HEK293 (cell line): Measurements from ENCODE around the gene TRMT13.
A peak's percentile ranks its signal among the peaks of the same experiment; 100 is the strongest.

Experiments used
- ELK4 ChIP-seq: IDR thresholded peaks from 2 replicates; pipeline ENCODE4 v1.6.1; 2011; ENCODE audit warnings: mild to moderate bottlenecking, low read depth, low read length, borderline replicate concordance
- FEZF1 ChIP-seq: fragments of 450-650 bp; formaldehyde crosslinking; IDR thresholded peaks from 2 replicates; pipeline ENCODE4 v1.5.1; 2016; ENCODE audit warnings: missing biosample characterization, missing genetic modification characterization
- HIC1 ChIP-seq: fragments of 450-650 bp; formaldehyde crosslinking; IDR thresholded peaks from 2 replicates; pipeline ENCODE4 v1.5.1; 2016; ENCODE audit warnings: missing biosample characterization, missing genetic modification characterization
- IKZF3 ChIP-seq: fragments of 450-650 bp; IDR thresholded peaks from 2 replicates; pipeline ENCODE4 v1.5.0; 2018; ENCODE audit warnings: missing biosample characterization, mild to moderate bottlenecking, missing genetic modification characterization, moderate library complexity
- KLF9 ChIP-seq: fragments of 450-650 bp; formaldehyde crosslinking; IDR thresholded peaks from 2 replicates; pipeline ENCODE4 v1.5.1; 2016; ENCODE audit warnings: missing biosample characterization, missing genetic modification characterization, low read depth
- PRDM2 ChIP-seq: fragments of 450-650 bp; formaldehyde crosslinking; IDR thresholded peaks from 2 replicates; pipeline ENCODE4 v1.5.1; 2016; ENCODE audit warnings: missing biosample characterization, missing genetic modification characterization, borderline replicate concordance
- TSHZ1 ChIP-seq: fragments of 450-650 bp; formaldehyde crosslinking; IDR thresholded peaks from 2 replicates; pipeline ENCODE4 v1.5.1; 2016; ENCODE audit warnings: missing biosample characterization, missing genetic modification characterization, borderline replicate concordance
- ZBTB8A ChIP-seq: fragments of 450-650 bp; formaldehyde crosslinking; IDR thresholded peaks from 2 replicates; pipeline ENCODE4 v1.5.1; 2016; ENCODE audit warnings: missing biosample characterization, missing genetic modification characterization
- ZNF114 ChIP-seq: fragments of 450-650 bp; formaldehyde crosslinking; IDR thresholded peaks from 2 replicates; pipeline ENCODE4 v1.5.0; 2017; ENCODE audit warnings: missing biosample characterization, missing genetic modification characterization
- ZNF18 ChIP-seq: fragments of 450-650 bp; formaldehyde crosslinking; IDR thresholded peaks from 2 replicates; pipeline ENCODE4 v1.5.1; 2016; ENCODE audit warnings: missing biosample characterization, missing genetic modification characterization
- ZNF19 ChIP-seq: fragments of 450-650 bp; formaldehyde crosslinking; IDR thresholded peaks from 2 replicates; pipeline ENCODE4; 2016; ENCODE audit warnings: missing biosample characterization, missing genetic modification characterization, low read depth
- ZNF280D ChIP-seq: fragments of 450-650 bp; formaldehyde crosslinking; IDR thresholded peaks from 2 replicates; pipeline ENCODE4 v1.5.1; 2016; ENCODE audit warnings: missing biosample characterization, missing genetic modification characterization
- ZNF311 ChIP-seq: fragments of 450-650 bp; formaldehyde crosslinking; IDR thresholded peaks from 2 replicates; pipeline ENCODE4 v1.5.1; 2017; ENCODE audit warnings: missing biosample characterization, missing genetic modification characterization, borderline replicate concordance
- ZNF350 ChIP-seq: fragments of 450-650 bp; formaldehyde crosslinking; IDR thresholded peaks from 2 replicates; pipeline ENCODE4 v1.5.0; 2017; ENCODE audit warnings: missing biosample characterization, mild to moderate bottlenecking, missing genetic modification characterization
- ZNF621 ChIP-seq: fragments of 450-650 bp; formaldehyde crosslinking; IDR thresholded peaks from 2 replicates; pipeline ENCODE4 v1.5.1; 2017; ENCODE audit warnings: missing biosample characterization, missing genetic modification characterization
- ZNF626 ChIP-seq: fragments of 450-650 bp; sonication (Bioruptor Pico); formaldehyde crosslinking; IDR thresholded peaks from 2 replicates; pipeline ENCODE4 v1.5.1; 2018; ENCODE audit warnings: missing biosample characterization, missing genetic modification characterization, inconsistent platforms
- ZNF629 ChIP-seq: fragments of 450-650 bp; formaldehyde crosslinking; IDR thresholded peaks from 2 replicates; pipeline ENCODE4 v1.5.1; 2017; ENCODE audit warnings: missing biosample characterization, missing genetic modification characterization
- ZNF670 ChIP-seq: fragments of 450-650 bp; formaldehyde crosslinking; IDR thresholded peaks from 2 replicates; pipeline ENCODE4 v1.5.1; 2016; ENCODE audit warnings: missing biosample characterization, missing genetic modification characterization, low read depth
- ZSCAN23 ChIP-seq: fragments of 450-650 bp; formaldehyde crosslinking; IDR thresholded peaks from 2 replicates; pipeline ENCODE4 v1.5.1; 2016; ENCODE audit warnings: missing biosample characterization, missing genetic modification characterization
- ZSCAN30 ChIP-seq: fragments of 450-650 bp; IDR thresholded peaks from 2 replicates; pipeline ENCODE4 v1.5.1; 2018; ENCODE audit warnings: missing biosample characterization, mild to moderate bottlenecking, missing genetic modification characterization, moderate library complexity

The TRMT13 gene

GRCh38 chr1:100132566-100133477 lies at the start of gene TRMT13, which contains the start of gene SASS6 (continued):
- no peak for TF ChIP-seq PRDM2 (tag by site-specific recombination)
- TF ChIP-seq ZNF280D (tag by site-specific recombination), result no peak
- TF ChIP-seq ZSCAN30, result 0 out of 2 replicates have a peak, but pooled peaks have one; percentile 37
- TF ChIP-seq ZNF621, result no peak
- no peak for TF ChIP-seq FEZF1 (tag by site-specific recombination)
- TF ChIP-seq ZNF670 (tag by site-specific recombination), result no peak
- TF ChIP-seq KLF9 (tag by site-specific recombination), result peak; percentile 77
- TF ChIP-seq ZNF350, result no peak
- TF ChIP-seq ELK4, result peak; percentile 66; the same call in 1 of the 2 replicates
- peak; percentile 9; the same call in 1 of the 2 replicates for TF ChIP-seq IKZF3 (tag by site-specific recombination)
- no peak for TF ChIP-seq ZNF626 (tag by site-specific recombination)
- no peak for TF ChIP-seq ZNF19 (tag by site-specific recombination)
- TF ChIP-seq ZNF18, result no peak
- no peak for TF ChIP-seq ZNF114 (tag by site-specific recombination)
- peak; percentile 54; the same call in 1 of the 2 replicates for TF ChIP-seq ZBTB8A (tag by site-specific recombination)
- peak; percentile 89 for TF ChIP-seq ZNF629 (tag by site-specific recombination)
- no peak for TF ChIP-seq ZNF311
- no peak for TF ChIP-seq ZSCAN23 (tag by site-specific recombination)
- TF ChIP-seq TSHZ1 (tag by site-specific recombination), result no peak
- TF ChIP-seq HIC1 (tag by site-specific recombination), result 0 out of 2 replicates have a peak, but pooled peaks have one; percentile 50
